Prostate gland (tissue), 2 donors: ENCODE data around the gene RECK. TPM values are rescaled to one million over a fixed set of nuclear protein-coding genes. Genes with fewer than 3 reads are reported as not detected.

Experiments
- DNase-seq: peaks from one replicate; pipeline ENCODE4 v3.0.0-alpha.2; 2019; ENCODE audit warnings: low spot score
- H3K27ac ChIP-seq, 2 donors: fragments of 200-600 bp; sonication (generic); 2 replicates each; pipeline ENCODE4 v1.5.1; 2017 to 2019
- H3K27me3 ChIP-seq: fragments of 200-600 bp; sonication (generic); replicated peaks from 2 replicates; pipeline ENCODE4 v1.5.1; 2019; ENCODE audit not compliant: insufficient read depth
- H3K36me3 ChIP-seq, 2 donors: fragments of 200-600 bp; sonication (generic); 1 replicate in 1 of 2; 2 replicates in 1 of 2; pipeline versions ENCODE4 v1.5.1 to v1.8.1; 2017 to 2019
- H3K4me1 ChIP-seq: fragments of 200-600 bp; sonication (generic); replicated peaks from 2 replicates; pipeline ENCODE4 v1.5.1; 2019
- H3K4me3 ChIP-seq, 2 donors: fragments of 200-600 bp; sonication (generic); 2 replicates each; pipeline ENCODE4 v1.5.1; 2017 to 2019
- H3K9me3 ChIP-seq: fragments of 200-600 bp; sonication (generic); 2 replicates; pipeline ENCODE4 v1.5.1; 2017
- POLR2A ChIP-seq: fragments of 450-650 bp; IDR thresholded peaks from one replicate; pipeline ENCODE4 v1.6.1; 2016; ENCODE audit warnings: antibody characterized with exemption, mild to moderate bottlenecking
- POLR2AphosphoS5 ChIP-seq: sonication (generic); formaldehyde crosslinking; IDR thresholded peaks from one replicate; pipeline ENCODE4 v1.6.1; 2017; ENCODE audit warnings: antibody characterized with exemption
- WGBS: methylation state at CpG from one replicate; pipeline ENCODE4 v1.1.5; 2018; 5-methylcytosine and 5-hydroxymethylcytosine counted together
- intact Hi-C: fragments of 100-400 bp; cut with DNase I; formaldehyde crosslinking; loops from one replicate; pipeline ENCODE4 v1.14.2; 2022
- total RNA-seq, 2 donors: library from RNA; depleted of rRNA; stranded (reverse); fragments of >200 nt; gene quantifications; one replicate each; pipeline ENCODE4 v1.1.0, GENCODE V29; 2016
- TF ChIP-seq, protein P1 (sequence below), 4 experiments: fragments of 200-600 bp in 2 of 4; fragments of 450-650 bp in 2 of 4; sonication (generic) in 2 of 4; IDR thresholded peaks; 1 replicate in 3 of 4; 2 replicates in 1 of 4; pipeline ENCODE4 v1.5.1; 2016 to 2019; ENCODE audit warnings: antibody characterized with exemption in 4 of 4, mild to moderate bottlenecking in 2 of 4, moderate library complexity in 2 of 4

The RECK gene
- total RNA-seq, 2 donors from 2014 or later: 6.1 to 7.7 TPM

DNA sequence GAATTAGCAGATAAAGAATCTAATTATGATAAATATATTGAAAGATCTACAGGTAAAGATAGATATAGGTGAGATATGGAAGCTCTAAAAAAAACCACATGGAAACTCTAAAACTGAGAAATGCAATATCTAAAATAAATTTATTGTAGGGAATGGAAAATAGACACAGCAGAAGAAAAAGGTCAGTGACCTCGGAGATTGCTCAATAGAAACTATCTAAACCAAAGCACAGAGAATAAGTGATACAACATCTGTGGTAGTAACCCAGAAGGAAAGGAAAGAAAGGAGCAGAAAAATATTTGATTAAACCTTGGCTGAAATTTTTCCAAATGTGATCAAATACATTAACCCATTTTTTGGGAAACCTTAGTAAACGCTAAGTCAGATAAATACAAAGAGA lies 56.7 kb downstream of the RECK start:
- no peak for DNase-seq
- no peak for TF ChIP-seq POLR2AphosphoS5
- no peak for TF ChIP-seq POLR2A
- TF ChIP-seq, protein P1, sequence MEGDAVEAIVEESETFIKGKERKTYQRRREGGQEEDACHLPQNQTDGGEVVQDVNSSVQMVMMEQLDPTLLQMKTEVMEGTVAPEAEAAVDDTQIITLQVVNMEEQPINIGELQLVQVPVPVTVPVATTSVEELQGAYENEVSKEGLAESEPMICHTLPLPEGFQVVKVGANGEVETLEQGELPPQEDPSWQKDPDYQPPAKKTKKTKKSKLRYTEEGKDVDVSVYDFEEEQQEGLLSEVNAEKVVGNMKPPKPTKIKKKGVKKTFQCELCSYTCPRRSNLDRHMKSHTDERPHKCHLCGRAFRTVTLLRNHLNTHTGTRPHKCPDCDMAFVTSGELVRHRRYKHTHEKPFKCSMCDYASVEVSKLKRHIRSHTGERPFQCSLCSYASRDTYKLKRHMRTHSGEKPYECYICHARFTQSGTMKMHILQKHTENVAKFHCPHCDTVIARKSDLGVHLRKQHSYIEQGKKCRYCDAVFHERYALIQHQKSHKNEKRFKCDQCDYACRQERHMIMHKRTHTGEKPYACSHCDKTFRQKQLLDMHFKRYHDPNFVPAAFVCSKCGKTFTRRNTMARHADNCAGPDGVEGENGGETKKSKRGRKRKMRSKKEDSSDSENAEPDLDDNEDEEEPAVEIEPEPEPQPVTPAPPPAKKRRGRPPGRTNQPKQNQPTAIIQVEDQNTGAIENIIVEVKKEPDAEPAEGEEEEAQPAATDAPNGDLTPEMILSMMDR (IDR thresholded peaks at IDR 0.05): no peak
- Histone ChIP-seq H3K36me3 (no peaks in the 10 kb centered on the region), H3K27ac (no peak overlapping the region), H3K27me3 (no peaks in the 10 kb centered on the region), H3K4me1 (no peaks in the 10 kb centered on the region), H3K9me3 (no peaks in the 10 kb centered on the region), H3K4me3 (no peak overlapping the region)
- intact Hi-C loops: no loop called here
- WGBS: 94% methylated on average over 2 of the region's 2 CpGs

DNA sequence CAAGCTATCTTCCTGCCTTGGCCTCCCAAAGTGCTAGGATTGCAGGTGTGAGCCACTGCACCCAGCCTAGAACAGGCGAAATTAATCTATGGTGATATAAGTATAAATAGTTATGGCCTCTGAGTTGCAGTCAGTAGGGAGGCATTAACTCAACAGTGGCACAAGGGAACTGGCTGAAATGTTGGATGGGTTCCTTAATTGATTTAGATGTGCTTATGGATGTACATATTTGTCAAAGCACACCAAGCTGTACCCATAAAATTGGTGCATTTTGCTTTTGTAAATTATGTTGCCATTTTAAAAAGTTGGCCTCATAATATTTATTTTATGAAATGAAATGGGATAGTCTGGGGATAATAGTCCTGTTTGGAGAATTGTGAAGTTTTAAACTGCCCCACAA lies 63.0 kb downstream of the RECK start:
- Histone ChIP-seq H3K9me3 (no peaks in the 10 kb centered on the region), H3K27ac (peak overlapping the region in 1 of 2 donors; percentile 76), H3K4me3 (no peak overlapping the region), H3K36me3 (no peaks in the 10 kb centered on the region), H3K4me1 (peaks cover 8% of the 10 kb centered on the region), H3K27me3 (no peaks in the 10 kb centered on the region)
- intact Hi-C loops: no loop called here
- WGBS: 63% methylated on average over 1 of the region's 1 CpG
- peak; percentile 39 for DNase-seq
- TF ChIP-seq, protein P1 (IDR thresholded peaks at IDR 0.05): no peak
- peak; percentile 78 for TF ChIP-seq POLR2AphosphoS5
- no peak for TF ChIP-seq POLR2A

DNA sequence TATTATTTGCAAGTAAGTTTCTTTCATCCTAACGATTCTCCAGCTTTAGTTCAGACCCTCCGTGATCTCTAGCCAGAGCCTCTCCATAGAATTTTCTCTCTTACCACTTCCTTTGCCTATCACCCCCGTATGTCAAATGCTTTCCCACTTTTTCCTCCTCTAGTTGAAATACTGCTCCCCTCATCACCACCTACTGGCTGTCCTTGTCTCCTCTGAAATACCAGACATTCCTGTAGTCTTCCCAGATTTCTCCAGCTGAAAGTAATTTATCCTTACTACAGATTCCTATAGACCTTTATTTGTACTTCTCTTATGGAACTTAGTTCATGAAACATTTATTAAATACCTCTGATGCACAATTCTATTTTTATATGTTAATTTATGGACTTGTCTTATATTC lies 63.8 kb downstream of the RECK start:
- 65% methylated on average over 3 of the region's 3 CpGs for WGBS
- Histone ChIP-seq H3K9me3 (no peaks in the 10 kb centered on the region), H3K36me3 (no peaks in the 10 kb centered on the region), H3K27ac (peak overlapping the region in 1 of 2 donors; percentile 76), H3K4me1 (peaks cover 8% of the 10 kb centered on the region), H3K4me3 (no peak overlapping the region), H3K27me3 (no peaks in the 10 kb centered on the region)
- no peak for DNase-seq
- intact Hi-C loops: no loop called here
- no peak for TF ChIP-seq POLR2AphosphoS5
- no peak for TF ChIP-seq POLR2A
- TF ChIP-seq, protein P1 (IDR thresholded peaks at IDR 0.05): no peak

DNA sequence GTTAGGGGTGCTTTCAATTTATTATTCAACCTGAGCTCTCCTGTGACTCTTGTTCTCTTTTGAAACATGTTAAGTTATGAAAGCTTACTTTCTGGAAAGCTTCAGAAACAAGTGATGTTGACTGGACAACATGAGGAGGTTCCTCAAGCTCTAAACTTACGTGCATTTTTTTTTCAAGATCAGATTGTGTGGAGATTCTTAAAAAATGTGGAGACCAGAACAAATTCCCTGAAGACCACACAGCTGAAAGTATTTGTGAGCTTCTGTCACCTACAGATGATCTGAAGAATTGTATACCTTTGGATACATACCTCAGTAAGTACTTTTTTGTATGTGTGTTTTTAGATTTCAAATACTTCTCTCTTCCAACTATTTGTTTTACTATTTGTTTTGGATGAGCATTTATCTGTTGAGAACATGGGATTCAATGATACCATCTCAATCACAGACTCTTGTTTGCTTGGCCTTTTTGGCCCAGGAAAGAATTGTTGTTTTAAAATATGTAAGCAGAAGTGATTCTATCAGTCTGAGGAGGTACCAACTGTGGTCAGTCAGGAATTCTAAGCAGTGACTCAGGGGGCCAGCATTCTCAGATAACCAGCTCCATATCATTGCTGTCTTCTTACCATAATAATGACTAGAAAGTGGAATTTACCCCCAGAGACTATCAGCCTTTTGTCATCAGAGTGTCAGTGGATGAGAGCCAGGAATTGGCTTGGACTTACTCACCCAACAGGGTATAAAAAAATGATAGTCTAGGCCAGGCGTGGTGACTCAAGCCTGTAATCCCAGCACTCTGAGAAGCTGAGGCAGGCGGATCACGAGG lies 65.4 kb downstream of the RECK start:
- H3K27ac ChIP-seq: peak overlapping the region; percentile 52 to 76
- peaks cover 8% of the 10 kb centered on the region for H3K4me1 ChIP-seq
- no peak overlapping the region for H3K4me3 ChIP-seq
- DNase-seq: peak; percentile 41
- no peaks in the 10 kb centered on the region for H3K9me3 ChIP-seq
- no peaks in the 10 kb centered on the region for H3K27me3 ChIP-seq
- TF ChIP-seq, protein P1 (IDR thresholded peaks at IDR 0.05): no peak
- peak; percentile 72 for TF ChIP-seq POLR2AphosphoS5
- H3K36me3 ChIP-seq: no peaks in the 10 kb centered on the region
- intact Hi-C loops: loop anchor here (2.0 kb wide), 1 partner anchor 65 kb away; no protein-coding TSS in a partner anchor
- WGBS: 66% methylated on average over 4 of the region's 4 CpGs
